NCI-H2171 (cell line): ENCODE results near the gene STAT5B.

Experiments used
- DNase-seq: peaks from one replicate; lab custom pipeline; 2025; lab: John Stamatoyannopoulos, UW

The STAT5B gene

DNA sequence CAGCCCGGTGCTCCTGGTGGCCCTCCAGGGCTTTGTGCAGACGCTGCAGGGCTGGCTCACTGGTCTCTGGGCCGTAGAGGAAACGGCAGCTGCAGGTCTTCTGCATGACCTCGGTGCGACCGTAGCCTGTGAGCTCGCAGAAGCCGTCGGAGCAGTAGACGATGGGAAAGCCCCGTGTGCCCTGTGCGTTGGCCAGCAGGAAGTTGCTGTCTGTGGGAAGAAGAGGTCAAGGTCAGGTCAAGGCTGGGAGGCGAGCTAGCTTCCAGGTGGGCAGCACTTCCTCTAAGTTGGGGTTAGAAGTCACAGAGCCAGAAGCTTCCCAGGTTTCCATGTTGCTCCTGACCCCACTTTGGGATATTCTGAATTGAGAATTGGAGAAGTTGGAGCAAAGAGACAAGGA, 97.4 kb downstream of the STAT5B start:
- DNase-seq, result no peak

DNA sequence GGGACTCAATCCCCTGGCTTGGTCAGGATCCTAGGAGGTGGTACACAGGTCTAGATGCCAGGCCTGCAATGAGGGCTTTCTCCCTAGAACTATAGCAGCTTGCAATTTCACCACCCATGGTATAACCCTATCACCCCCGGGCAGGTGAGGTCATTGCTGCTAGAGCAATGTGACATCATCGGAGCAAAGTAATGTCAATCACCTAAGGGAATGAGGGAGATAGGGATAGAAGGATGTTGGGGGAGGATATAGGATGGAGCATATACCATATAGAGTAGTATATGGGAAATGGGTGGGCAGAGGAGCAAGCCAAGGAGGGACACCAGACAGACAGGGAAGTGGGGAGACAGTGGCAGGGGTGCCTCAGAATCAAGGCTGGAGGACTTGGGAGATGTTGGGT, 98.5 kb downstream of the STAT5B start:
- no peak for DNase-seq

DNA sequence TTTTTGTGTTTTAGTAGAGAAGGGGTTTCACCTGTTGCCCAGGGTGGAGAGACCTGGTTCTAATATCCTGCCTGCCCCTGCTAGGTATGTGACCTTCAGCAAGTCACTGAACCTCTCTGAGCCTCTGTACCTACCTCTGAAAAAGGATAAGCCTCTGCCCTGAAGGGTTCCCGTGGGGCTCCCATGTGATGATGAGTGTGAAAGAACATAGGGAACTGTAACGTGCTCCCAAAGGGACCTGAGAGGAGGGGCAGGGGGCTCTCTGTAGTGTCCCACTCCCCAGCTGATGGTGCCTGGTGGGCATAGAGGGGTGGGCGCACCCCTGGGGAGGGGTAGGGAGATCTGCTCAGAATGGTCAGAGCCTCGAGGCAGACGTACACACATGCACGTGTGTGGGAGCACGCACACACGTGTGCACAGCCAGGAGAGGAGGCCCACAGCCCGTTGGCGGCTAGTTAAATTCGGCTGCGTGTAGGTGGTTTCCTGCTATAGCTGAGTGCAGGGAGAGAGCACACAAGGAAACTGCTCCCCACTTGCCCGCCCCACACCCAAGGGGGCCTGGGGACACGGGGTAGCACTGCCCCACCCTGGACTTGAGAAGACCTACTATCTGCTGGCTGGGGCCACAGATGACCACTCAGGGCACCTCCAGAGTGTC, 101.9 kb downstream of the STAT5B start:
- DNase-seq, result no peak

DNA sequence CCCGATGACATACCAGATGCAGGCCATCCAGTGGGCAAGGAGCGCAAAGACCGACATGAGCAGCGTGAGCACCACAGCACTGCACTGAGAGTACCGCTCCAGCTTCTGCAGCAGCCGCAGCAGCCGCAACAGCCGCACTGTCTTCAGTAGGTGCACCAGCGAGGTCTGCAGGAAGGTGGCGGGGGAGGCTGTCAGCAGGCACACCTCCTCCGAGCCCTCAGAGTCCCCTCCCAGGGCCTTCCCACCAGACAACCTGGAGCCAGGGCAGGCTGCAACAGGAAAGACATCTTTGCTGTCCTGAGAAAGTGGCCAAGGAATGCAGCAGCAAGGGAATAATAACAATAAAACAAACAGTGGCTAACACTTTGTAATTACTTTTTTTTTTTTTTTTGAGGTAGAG, 104.4 kb downstream of the STAT5B start:
- DNase-seq, result no peak

DNA sequence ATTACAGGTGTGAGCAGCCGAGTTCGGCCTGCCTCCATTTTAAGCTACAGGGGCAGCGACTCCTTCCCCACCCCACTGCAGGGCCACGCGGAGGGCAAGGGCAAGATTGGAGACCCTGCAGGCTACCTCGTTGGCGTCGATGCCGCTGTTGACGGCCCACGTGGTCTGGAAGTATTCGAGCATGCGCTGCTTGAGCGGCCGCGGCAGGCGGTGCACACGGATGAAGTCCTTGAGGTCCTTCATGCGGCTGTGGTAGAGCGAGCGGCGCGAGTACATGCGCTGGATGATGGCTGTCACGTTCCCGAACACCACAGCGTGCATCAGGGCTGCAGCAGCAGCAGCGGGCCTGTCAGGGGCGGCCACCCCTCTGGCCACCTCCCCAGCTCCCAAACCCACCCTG, 106.8 kb downstream of the STAT5B start:
- no peak for DNase-seq

DNA sequence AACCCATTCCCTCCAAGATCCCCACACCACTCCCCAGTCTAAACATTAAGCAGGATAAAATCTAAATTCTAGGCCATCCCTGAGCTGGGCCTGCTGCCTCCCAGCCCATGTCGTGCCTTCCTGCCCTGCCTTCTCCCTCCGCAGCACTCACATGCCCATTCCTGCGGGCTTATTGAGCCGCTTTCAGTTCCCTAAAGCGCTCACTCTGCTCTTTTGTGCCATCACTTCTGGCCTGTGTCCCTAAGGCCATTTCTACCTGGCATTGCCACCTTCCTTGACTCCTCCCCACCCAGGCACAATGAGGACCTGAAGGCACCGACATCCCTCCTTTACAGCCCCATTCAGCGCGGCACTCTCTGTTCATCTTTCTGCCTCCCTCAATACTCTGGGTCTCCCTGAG, 108.4 kb downstream of the STAT5B start:
- DNase-seq, result no peak

DNA sequence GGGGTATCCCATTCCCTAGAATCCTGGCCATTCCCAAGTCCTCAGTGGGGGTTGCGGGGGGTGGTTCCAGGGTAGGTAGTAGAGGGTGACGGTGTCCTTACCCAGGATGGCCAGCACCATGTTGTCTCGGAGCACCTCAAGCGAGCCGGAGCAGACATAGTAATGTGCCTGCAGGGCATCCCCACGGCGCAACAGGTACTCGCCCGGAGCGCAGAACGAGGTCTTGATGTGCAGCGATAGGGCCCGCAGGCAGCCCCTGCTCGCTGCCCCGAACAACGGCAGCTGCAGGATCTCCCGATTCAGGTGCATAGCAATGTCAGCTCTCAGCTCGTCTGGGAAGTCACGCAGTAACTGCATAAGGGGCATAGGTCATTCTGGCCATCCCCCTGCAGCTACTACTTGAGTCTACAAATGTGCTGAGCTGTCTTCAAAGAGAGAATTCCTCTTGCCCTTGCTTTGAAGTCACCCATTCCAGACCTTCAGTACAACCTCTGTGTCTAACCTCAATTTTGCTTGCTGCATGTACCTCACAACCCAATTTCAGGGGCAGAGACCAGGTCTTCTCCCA, 109.9 kb downstream of the STAT5B start:
- no peak for DNase-seq

DNA sequence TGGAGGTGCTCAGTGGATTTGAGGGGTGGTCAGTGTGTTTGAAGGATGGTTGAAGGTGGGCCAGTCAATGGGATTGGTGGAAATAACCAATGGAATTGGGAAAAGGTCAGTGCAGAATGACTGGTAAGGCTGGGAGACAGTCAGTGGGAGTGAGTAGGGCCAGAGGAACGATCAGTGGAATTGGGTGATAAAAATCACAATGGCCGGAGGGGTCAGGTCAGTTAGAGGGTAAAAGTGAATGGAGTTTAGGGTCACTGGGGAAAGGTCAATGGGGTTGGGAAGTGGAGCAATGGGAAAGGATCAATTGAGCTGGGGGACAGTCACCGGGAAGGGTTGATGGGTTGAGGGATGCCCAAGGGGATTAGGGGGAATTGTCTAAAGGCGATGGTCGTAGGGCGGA, 110.4 kb downstream of the STAT5B start:
- DNase-seq, result no peak

DNA sequence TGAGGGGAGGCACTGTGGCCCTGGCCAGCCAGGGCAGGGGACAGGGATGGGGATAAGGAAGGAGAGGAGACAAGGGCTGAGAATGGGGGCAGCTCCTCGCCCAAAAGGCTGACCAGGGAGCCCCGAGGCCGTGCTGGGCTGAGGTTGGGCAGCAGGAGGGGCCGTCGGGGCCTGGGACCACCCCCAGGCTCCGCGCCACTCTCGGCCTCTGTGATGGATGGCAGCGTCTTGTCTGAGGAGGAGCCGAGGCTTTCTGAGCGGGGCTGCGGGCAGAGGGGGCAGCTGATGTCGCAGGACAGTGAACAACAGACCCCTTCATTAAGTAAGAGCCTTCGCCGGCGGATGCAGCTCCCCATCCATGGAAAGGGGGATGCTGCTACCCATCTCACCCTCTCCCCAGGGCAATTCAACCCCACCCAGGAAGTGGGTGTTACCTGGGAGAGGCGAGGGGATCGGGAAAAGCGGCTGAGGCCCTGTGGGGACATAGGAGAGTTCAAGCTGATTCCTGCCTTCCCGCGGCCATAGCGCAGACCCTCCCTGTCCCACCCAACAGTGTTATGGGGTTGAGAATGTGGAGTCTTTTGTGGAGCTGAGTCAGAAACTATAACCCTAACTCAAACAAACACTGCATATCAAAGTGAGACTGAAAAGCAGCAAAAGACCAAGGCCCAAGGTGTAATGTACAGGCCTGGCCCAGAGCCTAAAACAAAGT, 112.3 kb downstream of the STAT5B start:
- DNase-seq, result no peak

DNA sequence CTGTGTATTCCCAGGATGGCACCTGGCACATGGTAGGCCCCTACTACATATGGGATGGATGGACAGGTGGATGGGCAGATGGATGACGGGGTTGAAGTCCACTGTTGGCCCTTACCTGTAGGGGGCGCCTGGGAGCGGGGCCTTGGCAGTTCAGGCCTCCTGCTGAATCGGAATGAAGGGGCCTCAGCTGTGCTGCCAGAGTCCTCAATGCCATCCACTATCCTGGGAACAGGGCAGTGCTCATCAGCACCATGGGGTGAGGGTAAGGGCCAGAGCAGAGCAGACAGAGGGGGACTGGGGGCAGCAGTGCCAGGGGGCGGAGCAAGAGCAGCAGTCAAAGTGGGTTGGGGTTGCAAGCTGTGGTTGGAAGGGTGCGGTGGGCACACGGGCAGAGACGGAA, 113.1 kb downstream of the STAT5B start:
- DNase-seq, result no peak

DNA sequence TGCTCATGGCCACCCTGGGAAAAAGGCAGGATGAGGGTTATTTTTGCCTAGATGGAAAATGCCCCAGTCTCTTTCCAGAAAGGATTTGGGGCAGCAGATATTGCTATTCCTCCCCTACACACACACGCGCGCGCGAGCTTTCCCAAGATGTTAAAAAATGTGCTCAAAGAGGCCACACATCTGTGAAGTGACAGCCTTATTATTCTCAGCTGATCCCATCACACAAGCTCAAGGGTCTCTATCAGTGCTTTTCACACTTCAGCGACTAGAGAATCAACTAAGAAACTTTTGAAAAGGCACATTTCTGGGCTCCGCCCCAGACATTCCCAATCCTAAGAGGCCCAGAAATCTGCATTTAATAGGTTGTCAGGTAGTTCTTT, 115.7 kb downstream of the STAT5B start:
- no peak for DNase-seq

DNA sequence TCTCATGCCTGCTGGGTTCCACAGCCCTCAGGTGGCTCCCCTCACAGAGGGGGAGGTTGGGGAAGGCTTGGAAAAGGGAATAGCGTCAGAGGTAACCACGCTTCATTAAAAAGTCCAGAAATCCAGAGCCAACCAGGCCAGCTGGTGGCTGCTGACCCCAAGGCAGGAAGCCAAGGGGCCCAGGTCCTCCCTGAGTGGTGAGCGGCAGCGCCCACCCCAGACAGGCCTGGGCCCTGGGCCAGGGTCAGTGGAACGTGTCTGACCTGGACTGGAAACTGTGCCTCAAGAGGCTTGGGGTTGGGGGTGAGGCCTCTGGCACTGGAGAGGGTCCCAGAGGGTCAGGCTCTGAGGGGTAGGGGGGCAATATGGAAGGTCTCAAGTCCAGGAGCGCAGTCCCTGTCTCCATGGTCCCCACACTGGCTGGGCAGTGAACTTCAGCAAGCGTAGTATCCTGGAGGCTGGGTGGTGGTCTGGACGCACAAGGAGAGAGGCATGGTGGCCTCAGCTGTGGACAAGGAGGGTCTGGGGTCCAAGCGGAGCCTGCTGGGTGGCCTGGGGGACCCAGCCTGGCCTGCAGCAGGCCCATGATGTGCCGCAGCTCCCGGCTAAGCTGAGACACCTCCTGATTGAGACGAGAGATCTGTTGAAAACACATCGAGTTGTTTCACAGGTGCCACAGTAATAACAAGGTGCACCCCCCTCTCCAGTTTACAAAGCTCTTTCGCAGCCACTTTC, 116.2 kb downstream of the STAT5B start:
- no peak for DNase-seq

DNA sequence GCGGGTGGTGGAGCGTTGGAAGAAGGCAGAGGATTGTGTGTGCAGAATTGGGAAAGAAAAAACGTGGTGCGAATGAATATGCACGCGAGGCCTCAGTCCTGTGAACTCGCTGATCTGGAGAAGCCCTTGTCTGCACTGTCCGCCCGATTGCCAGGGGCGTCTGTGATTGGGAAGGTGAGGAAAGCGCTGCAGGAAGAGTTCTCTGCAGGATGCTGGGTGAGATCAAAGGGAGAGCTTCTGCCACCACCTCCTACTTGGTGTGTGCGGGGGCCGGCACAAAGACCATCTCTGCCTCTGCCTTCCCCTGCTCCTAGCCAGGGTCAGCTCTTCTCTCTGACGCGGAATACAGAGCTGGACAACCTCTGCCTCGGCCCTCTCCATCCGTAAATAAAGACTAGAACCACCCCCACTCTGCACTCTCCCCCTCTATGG, 120.6 kb downstream of the STAT5B start:
- no peak for DNase-seq

DNA sequence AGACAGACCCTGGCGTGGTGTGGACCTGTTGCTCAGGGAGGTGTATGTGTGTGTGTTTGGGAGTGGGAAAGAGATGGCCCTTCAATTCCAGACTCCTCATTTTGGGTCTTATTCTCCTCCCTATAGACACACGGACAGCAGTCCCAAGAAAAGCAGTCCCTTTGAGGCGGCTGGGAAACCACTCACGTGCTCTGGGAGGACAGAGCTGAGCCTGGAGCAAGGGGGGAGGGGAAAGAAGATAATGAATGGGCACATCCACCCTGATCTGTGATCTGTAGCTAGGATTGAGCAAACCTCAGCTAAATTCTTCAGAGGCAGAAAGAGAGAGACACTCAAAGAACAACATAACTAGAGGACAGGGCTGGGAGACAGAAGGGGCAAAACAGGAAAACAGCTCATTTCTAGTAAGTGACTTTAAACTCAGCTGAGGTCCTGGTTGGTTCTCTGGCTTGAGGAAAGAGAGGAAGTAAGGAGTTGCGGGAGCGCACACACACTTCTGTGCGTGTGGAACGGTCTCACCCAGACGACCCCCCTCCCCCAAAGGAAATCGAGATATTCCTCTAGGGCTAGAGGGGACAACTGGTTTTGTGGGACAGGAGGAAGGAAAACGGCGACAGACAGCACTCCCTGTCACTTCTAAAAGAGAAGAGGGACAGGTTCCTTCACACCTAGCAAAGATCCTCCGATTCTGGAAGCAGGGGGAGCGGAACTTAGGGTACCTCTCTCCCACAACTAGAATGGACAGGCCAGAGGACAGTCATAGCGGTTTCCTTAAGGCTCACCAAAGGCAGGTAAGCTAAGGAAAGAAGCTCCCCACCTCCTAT, 122.1 kb downstream of the STAT5B start:
- DNase-seq, result no peak
